Measurements from ENCODE around the gene PDLIM7. TPM values are rescaled to one million over a fixed set of nuclear protein-coding genes. Genes with fewer than 3 reads are reported as not detected.

The PDLIM7 gene
- total RNA-seq, 1 donor from 2014 or later = 113 TPM

DNA sequence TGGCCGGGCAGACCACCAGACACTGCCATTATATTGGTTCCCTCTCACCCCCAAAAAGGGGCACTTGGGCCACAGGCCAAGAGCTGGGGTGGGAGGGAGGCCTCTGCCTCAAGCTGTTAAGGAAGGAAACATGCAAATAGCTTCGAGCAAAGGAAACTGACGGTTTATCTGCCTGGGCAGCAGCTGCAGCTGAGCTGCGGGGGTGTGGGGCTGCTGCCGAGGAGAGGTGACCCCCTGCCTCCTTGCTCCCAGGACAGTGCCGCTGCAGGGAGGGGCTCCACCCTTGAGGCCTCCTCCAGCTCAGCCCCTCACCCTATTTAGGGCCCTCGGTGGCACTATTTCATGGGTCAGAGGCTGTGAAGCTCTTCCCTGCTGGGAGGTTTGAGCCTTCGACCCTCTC lies 11.4 kb upstream of the PDLIM7 start:
- TF ChIP-seq, protein P1, sequence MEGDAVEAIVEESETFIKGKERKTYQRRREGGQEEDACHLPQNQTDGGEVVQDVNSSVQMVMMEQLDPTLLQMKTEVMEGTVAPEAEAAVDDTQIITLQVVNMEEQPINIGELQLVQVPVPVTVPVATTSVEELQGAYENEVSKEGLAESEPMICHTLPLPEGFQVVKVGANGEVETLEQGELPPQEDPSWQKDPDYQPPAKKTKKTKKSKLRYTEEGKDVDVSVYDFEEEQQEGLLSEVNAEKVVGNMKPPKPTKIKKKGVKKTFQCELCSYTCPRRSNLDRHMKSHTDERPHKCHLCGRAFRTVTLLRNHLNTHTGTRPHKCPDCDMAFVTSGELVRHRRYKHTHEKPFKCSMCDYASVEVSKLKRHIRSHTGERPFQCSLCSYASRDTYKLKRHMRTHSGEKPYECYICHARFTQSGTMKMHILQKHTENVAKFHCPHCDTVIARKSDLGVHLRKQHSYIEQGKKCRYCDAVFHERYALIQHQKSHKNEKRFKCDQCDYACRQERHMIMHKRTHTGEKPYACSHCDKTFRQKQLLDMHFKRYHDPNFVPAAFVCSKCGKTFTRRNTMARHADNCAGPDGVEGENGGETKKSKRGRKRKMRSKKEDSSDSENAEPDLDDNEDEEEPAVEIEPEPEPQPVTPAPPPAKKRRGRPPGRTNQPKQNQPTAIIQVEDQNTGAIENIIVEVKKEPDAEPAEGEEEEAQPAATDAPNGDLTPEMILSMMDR (IDR thresholded peaks at IDR 0.05; ENCODE audit: unreplicated experiment) = no peak
- DNase-seq (ENCODE audit: low spot score, unreplicated experiment) = no peak
- peaks cover 17% of the 10 kb centered on the region for H3K36me3 Mint-ChIP-seq (ENCODE audit: insufficient read depth)
- H3K9me3 Mint-ChIP-seq (ENCODE audit: low read depth) = no peaks in the 10 kb centered on the region
- H3K4me3 Mint-ChIP-seq (ENCODE audit: low read depth) = no peak overlapping the region
- H3K27ac Mint-ChIP-seq = no peak overlapping the region
- H3K4me1 Mint-ChIP-seq (ENCODE audit: low read depth) = no peaks in the 10 kb centered on the region
- no peaks in the 10 kb centered on the region for H3K27me3 Mint-ChIP-seq

DNA sequence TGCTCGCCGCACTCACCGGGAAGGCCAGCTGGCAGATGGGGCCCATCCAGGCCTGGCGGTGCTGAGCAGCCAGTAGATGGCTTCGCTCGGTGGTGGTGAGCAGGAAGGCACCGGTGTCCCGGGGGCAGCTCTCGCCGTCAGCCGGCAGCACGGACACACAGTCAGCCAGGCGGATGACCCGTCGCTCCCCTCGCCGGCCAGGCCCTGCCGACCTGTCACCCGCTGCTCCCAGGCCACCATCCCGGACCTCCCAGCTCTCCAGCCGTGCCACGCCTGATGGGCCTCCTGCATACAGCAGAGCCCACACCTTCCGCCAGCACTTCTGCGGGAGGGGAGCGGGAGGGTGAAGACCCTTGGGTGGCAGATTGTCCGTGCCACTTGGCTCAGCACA lies 10.8 kb upstream of the PDLIM7 start:
- Mint-ChIP-seq H3K4me1 (ENCODE audit: low read depth) (no peaks in the 10 kb centered on the region), H3K9me3 (ENCODE audit: low read depth) (no peaks in the 10 kb centered on the region), H3K27ac (no peak overlapping the region), H3K36me3 (ENCODE audit: insufficient read depth) (peaks cover 16% of the 10 kb centered on the region), H3K27me3 (no peaks in the 10 kb centered on the region), H3K4me3 (ENCODE audit: low read depth) (no peak overlapping the region)
- TF ChIP-seq, protein P1 (IDR thresholded peaks at IDR 0.05; ENCODE audit: unreplicated experiment) = no peak
- no peak for DNase-seq (ENCODE audit: low spot score, unreplicated experiment)

DNA sequence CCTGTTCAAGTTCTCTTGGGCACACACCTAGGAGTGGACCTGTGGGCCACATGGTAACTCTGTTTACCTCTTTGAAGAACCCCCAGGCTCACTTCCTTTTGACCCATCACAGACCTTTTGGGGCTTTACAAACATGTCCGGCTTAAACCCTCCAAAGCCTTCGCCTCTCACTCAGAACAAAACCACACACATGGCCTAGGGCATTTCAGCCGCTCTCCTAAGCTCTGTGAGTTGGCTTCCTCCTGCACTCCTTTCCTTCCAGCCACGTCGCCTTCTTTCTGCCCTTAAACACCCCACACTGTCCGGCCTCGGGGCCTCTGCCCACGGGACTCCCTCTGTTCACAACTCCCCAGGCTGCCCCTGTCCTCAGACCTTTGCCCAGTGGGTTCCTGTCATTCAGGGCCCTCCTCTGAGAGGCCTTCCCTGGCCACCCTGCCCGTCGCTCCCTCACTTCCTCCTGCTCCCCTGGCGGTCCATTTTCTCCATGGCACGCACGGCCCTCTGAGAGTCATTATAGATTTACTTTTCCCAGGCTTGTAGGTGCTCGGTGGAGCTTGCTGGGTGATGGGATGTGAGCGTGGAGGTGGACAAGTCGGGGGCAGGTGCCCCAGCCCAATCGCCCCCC lies 10.3 kb upstream of the PDLIM7 start:
- TF ChIP-seq, protein P1 (IDR thresholded peaks at IDR 0.05; ENCODE audit: unreplicated experiment) = no peak
- Mint-ChIP-seq H3K36me3 (ENCODE audit: insufficient read depth) (peaks cover 12% of the 10 kb centered on the region), H3K4me3 (ENCODE audit: low read depth) (no peak overlapping the region), H3K27ac (peak overlapping the region; percentile 91), H3K9me3 (ENCODE audit: low read depth) (no peaks in the 10 kb centered on the region), H3K4me1 (ENCODE audit: low read depth) (no peaks in the 10 kb centered on the region), H3K27me3 (no peaks in the 10 kb centered on the region)
- no peak for DNase-seq (ENCODE audit: low spot score, unreplicated experiment)

DNA sequence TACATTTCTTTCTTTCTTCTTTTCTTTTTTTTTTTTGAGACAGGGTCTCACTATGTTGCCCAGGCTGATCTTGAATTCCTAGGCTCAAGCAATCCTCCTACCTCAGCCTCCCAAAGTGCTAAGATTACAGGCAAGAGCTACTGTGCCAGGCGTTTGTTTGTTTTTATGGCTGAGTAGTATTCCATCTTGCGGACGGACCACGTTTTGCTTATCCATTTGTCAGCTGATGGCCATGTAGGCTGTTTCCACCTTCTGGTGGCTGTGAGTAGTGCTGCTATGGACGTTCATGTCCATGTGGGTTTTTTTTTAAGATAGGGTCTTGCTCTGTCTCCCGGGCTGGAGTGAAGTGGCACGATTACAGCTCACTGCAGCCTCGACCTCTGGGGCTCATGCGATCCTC lies 9.8 kb upstream of the PDLIM7 start:
- Mint-ChIP-seq H3K36me3 (ENCODE audit: insufficient read depth) (peaks cover 12% of the 10 kb centered on the region), H3K27me3 (no peaks in the 10 kb centered on the region), H3K4me3 (ENCODE audit: low read depth) (no peak overlapping the region), H3K9me3 (ENCODE audit: low read depth) (no peaks in the 10 kb centered on the region), H3K27ac (no peak overlapping the region), H3K4me1 (ENCODE audit: low read depth) (no peaks in the 10 kb centered on the region)
- DNase-seq (ENCODE audit: low spot score, unreplicated experiment) = no peak
- TF ChIP-seq, protein P1 (IDR thresholded peaks at IDR 0.05; ENCODE audit: unreplicated experiment) = peak; percentile 32

DNA sequence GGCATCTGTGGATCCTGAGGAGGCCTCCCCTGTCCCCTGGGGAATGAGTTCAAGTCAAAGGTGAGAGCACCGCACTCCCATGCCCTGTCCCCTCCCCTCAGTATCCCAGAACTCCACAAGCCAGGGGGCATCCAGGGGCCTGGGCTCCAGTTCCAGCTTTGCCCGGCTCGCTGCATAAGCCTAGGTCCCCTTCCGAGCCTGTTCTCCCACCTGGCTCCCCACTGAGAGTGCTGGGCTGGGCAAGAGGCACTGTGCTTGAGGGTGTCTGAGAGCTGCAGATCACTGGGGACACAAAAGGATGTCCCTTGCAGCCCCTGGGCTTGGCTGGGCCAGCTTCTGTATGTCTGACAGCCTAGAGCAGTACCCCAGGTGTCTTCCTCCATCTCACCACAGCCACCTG lies 7.7 kb upstream of the PDLIM7 start:
- Mint-ChIP-seq H3K9me3 (ENCODE audit: low read depth) (no peaks in the 10 kb centered on the region), H3K4me3 (ENCODE audit: low read depth) (no peak overlapping the region), H3K27ac (no peak overlapping the region), H3K27me3 (peaks cover 5% of the 10 kb centered on the region), H3K36me3 (ENCODE audit: insufficient read depth) (peaks cover 8% of the 10 kb centered on the region), H3K4me1 (ENCODE audit: low read depth) (peaks cover 2% of the 10 kb centered on the region)
- DNase-seq (ENCODE audit: low spot score, unreplicated experiment) = no peak
- TF ChIP-seq, protein P1 (IDR thresholded peaks at IDR 0.05; ENCODE audit: unreplicated experiment) = no peak

All from progenitor cell of endocrine pancreas (in vitro differentiated cells).